Activated CD8-positive, alpha-beta memory T cell treated with anti-CD3 and anti-CD28 coated beads for 24 hours (primary cell): Measurements from ENCODE around the gene PCDHB12.
"Not testable (repeated sequence)": the region's sequence is repeated elsewhere in the genome, so short reads cannot be mapped to it uniquely, and the experiment has no call there.

Experiments
- DNase-seq: peaks from one replicate; pipeline ENCODE4 v3.0.0-alpha.2; 2020

The PCDHB12 gene

DNA sequence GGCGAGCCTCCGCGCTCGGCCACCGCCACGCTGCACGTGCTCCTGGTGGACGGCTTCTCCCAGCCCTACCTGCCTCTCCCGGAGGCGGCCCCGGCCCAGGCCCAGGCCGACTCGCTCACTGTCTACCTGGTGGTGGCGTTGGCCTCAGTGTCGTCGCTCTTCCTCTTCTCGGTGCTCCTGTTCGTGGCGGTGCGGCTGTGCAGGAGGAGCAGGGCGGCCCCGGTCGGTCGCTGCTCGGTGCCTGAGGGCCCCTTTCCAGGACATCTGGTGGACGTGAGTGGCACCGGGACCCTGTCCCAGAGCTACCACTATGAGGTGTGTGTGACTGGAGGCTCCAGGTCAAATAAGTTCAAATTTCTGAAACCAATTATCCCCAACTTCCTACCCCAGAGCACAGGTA lies 2.3 kb downstream of the PCDHB12 start:
- DNase-seq: not testable (repeated sequence)

DNA sequence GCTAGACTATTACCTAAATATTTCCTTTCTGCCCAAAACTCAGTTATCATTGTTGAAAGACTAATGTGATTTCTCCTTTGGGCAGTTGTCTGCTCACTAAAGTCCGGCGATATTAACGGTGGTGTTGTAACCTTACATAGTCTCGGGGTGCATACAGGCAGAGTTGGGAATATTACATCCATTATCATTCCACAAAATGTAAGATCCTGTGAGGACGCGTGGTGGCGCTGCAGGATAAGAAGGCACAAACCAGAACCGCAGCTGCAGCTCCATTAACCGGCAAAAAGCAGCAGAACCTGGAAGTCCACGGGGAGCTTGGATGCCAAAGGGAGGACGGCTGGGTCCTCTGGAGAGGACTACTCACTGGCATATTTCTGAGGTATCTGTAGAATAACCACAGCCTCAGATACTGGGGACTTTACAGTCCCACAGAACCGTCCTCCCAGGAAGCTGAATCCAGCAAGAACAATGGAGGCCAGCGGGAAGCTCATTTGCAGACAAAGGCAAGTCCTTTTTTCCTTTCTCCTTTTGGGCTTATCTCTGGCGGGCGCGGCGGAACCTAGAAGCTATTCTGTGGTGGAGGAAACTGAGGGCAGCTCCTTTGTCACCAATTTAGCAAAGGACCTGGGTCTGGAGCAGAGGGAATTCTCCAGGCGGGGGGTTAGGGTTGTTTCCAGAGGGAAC lies 5.3 kb downstream of the PCDHB12 start, which contains the start of gene PCDHB13:
Gene PCDHB13, plus strand, starts transcription at position 264 of the 684 bp plus-strand sequence. Its CDS starts 205 bp downstream, at position 469.
- not testable (repeated sequence) for DNase-seq

DNA sequence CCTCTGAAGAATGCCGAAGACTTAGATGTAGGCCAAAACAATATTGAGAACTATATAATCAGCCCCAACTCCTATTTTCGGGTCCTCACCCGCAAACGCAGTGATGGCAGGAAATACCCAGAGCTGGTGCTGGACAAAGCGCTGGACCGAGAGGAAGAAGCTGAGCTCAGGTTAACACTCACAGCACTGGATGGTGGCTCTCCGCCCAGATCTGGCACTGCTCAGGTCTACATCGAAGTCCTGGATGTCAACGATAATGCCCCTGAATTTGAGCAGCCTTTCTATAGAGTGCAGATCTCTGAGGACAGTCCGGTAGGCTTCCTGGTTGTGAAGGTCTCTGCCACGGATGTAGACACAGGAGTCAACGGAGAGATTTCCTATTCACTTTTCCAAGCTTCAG lies 6.1 kb downstream of the PCDHB12 start:
- DNase-seq: not testable (repeated sequence)

- DNase-seq: not testable (repeated sequence)
These were observed 7.0 kb downstream of the PCDHB12 start for GRCh38 chr5:141215504-141215903.

- DNase-seq: not testable (repeated sequence)
These were observed 7.5 kb downstream of the PCDHB12 start for GRCh38 chr5:141216035-141216434.

DNA sequence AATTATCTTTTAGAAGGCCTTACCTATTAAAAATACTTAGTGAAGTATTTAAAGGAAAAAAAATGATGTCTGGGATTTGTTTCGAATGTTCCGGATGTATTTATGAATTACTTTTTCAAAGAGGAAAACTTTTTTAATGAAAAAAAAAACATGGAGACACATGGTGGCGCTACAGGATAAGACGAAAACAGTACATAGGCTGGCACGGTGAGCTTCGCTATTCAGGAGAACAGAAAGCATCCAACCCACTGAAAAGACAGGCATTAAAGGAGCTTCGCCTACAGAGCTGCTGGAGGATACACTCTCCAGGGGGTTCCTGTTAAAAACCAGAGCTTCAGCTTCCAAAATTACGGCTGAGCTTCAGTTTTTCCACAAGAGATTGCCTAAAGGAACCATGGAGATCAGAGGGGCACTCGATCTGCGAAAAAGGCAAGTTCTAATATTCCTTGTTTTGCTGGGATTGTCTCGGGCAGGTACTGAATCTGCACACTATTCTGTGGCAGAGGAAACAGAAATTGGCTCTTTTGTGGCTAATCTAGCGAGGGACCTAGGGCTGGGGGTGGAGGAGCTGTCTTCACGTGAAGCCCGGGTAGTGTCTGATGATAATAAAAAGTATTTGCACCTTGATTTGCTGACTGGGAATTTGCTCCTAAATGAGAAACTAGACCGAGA lies 14.7 kb downstream of the PCDHB12 start, which contains the start of gene PCDHB14:
Gene PCDHB14, plus strand, starts transcription at position 232 of the 672 bp plus-strand sequence. Its CDS starts 163 bp downstream, at position 395.
- no peak for DNase-seq

DNA sequence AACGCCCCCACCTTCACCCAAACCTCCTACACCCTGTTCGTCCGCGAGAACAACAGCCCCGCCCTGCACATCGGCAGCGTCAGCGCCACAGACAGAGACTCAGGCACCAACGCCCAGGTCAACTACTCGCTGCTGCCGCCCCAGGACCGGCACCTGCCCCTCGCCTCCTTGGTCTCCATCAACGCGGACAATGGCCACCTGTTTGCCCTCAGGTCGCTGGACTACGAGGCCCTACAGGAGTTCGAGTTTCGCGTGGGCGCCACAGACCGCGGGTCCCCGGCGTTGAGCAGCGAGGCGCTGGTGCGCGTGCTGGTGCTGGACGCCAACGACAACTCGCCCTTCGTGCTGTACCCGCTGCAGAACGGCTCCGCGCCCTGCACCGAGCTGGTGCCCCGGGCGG lies 16.3 kb downstream of the PCDHB12 start:
- not testable (repeated sequence) for DNase-seq

GRCh38 chr5:141225421-141225820 lies 16.9 kb downstream of the PCDHB12 start:
- not testable (repeated sequence) for DNase-seq

GRCh38 chr5:141234109-141234667 lies 25.7 kb downstream of the PCDHB12 start:
- DNase-seq: no peak

DNA sequence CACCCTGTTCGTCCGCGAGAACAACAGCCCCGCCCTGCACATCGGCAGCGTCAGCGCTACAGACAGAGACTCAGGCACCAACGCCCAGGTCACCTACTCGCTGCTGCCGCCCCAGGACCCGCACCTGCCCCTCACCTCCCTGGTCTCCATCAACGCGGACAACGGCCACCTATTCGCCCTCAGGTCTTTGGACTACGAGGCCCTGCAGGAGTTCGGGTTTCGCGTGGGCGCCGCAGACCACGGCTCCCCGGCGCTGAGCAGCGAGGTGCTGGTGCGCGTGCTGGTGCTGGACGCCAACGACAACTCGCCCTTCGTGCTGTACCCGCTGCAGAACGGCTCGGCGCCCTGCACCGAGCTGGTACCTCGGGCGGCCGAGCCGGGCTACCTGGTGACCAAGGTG lies 27.4 kb downstream of the PCDHB12 start:
- DNase-seq: not testable (repeated sequence)

DNA sequence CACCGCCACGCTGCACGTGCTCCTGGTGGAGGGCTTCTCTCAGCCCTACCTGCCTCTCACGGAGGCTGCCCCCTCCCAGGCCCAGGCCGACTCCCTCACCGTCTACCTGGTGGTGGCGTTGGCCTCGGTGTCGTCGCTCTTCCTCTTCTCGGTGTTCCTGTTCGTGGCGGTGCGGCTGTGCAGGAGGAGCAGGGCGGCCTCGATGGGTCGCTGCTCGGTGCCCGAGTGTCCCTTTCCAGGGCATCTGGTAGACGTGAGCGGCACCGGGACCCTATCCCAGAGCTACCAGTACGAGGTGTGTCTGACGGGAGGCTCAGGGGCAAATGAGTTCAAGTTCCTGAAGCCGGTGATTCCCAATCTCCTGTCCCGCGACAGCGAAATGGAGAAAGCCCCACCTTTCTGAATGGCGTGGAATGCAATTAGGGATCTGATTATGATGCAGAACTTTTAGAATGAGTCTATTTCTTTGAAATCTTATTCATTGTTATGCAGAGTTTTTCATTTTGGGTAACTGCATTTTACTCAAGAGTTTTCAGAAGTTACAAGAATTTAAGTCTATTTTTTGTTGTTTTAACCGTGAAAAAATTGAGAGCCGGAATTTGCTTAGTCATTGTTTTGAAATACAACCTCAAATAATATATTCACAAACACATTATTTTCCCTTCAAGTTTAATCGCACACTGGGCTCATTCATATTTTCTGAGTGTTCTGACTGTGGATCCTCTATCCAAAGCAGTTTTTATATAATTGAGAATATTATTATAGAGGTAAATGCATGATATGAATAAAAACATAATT lies 28.2 kb downstream of the PCDHB12 start:
- no peak for DNase-seq

DNA sequence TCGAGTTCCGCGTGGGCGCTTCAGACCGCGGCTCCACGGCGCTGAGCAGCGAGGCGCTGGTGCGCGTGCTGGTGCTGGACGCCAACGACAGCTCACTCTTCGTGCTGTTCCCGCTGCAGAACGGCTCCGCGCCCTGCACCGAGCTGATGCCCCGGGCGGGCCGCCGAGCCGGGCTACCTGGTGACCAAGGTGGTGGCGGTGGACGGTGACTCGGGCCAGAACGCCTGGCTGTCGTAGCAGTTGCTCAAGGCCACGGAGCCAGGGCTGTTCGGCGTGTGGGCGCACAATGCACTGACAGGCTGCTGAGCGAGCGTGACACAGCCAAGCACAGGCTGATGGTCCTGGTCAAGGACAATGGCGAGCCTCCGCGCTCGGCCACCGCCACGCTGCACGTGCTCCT lies 33.0 kb downstream of the PCDHB12 start:
- no peak for DNase-seq

DNA sequence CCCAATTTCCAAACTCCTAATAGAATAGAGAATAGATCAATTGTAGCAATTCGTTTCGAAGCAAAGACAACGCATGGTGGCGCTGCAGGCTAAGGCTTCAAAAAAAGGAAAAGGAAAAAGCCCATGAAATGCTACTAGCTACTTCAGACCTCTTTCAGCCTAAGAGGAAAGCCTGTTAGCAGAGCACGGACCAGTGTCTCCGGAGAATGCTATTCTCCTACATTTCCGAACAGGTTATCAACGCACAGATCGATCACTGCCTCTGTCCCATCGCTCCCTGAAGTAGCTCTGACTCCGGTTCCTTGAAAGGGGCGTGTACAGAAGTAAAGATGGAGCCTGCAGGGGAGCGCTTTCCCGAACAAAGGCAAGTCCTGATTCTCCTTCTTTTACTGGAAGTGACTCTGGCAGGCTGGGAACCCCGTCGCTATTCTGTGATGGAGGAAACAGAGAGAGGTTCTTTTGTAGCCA lies 36.8 kb downstream of the PCDHB12 start, which contains the start of gene PCDHB15:
Gene PCDHB15, plus strand, starts transcription at position 146 of the 468 bp plus-strand sequence. Its CDS starts 184 bp downstream, at position 330.
- no peak for DNase-seq

DNA sequence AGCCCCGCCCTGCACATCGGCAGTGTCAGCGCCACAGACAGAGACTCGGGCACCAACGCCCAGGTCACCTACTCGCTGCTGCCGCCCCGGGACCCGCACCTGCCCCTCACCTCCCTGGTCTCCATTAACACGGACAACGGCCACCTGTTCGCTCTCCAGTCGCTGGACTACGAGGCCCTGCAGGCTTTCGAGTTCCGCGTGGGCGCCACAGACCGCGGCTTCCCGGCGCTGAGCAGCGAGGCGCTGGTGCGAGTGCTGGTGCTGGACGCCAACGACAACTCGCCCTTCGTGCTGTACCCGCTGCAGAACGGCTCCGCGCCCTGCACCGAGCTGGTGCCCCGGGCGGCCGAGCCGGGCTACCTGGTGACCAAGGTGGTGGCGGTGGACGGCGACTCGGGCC lies 38.5 kb downstream of the PCDHB12 start:
- DNase-seq: not testable (repeated sequence)

DNA sequence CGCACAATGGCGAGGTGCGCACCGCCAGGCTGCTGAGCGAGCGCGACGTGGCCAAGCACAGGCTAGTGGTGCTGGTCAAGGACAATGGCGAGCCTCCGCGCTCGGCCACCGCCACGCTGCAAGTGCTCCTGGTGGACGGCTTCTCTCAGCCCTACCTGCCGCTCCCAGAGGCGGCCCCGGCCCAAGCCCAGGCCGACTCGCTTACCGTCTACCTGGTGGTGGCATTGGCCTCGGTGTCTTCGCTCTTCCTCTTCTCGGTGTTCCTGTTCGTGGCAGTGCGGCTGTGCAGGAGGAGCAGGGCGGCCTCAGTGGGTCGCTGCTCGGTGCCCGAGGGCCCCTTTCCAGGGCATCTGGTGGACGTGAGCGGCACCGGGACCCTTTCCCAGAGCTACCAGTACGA lies 38.9 kb downstream of the PCDHB12 start:
- not testable (repeated sequence) for DNase-seq

GRCh38 chr5:141250576-141250975 lies 42.1 kb downstream of the PCDHB12 start:
- no peak for DNase-seq

DNA sequence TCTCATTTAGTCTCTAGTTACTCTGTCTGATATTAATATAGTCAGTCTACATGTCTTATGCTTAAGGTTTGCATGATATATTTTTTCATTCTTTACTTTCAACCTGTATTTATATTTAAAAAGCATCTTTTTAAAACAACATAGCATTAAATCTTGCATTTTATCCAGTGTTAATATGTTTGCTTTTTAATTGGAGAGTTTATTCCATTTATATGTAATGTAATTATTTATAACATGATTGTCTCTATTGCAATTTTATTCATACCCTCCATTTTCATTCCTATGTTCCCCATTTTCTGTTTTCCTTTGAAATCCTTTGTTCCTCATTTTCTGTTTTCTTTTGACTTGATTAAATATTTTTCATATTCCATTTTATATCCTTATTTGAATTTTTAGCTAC lies 49.9 kb downstream of the PCDHB12 start:
- DNase-seq: no peak

DNA sequence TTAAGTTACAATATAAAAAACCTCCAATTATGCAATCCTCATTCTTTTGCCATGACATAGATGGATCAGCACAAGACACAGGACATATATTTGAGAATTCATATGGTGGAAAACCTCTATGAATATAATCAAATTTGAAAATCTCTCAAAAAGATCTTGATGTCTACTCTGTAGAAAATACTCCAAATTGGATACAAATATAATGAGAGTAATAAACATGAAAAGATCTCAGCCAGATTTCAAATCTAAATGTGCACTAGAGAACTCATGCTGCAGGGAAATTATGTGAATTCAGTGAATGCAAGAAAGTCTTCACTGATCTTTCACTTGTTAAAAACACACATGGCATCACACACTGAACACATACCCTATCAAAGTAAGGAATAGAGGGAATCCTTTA lies 50.4 kb downstream of the PCDHB12 start:
- DNase-seq: no peak

DNA sequence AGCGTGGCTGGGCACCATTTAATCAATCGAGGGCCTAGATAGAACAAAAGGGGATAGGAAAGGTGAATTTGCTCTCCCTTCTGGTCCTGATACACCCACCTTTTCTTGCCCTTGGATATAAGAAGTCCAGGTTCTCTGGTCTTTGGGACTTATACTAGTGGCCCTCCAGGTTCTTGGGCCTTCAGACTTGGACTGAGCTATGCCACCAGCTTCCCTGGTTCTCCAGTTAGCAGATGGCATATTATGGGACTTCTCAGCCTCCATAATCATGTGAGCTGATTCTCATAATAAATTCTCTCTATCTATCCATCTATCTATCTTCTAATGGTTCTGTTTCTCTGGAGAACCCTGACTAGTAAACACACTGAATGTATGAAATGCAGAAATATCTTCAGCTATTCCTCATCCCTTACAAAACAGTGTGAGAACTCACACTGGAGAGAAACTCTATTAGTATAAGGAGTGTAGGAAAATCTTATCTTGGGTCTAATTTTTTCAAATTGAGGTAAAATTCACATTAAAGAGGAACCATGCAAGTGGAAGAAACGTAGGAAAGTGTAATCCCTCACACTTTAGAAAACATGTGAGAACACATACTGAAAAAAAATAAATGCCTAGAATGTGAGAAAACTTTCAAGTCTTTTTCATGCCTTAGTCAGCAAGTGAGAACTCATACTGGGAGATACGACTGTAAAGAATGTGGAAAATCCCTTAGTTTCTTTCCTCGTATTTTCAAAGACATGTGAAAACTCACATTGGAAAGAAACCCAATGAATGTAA lies 52.1 kb downstream of the PCDHB12 start:
- DNase-seq: no peak

GRCh38 chr5:141261238-141261546 lies 52.7 kb downstream of the PCDHB12 start:
- no peak for DNase-seq
